ENCODE measurements around the gene ATP9B. TPM values are rescaled to one million over a fixed set of nuclear protein-coding genes. Genes with fewer than 3 reads are reported as not detected.

Gene ATP9B
- total RNA-seq, 1 donor from 2014 or later = 33.2 TPM

DNA sequence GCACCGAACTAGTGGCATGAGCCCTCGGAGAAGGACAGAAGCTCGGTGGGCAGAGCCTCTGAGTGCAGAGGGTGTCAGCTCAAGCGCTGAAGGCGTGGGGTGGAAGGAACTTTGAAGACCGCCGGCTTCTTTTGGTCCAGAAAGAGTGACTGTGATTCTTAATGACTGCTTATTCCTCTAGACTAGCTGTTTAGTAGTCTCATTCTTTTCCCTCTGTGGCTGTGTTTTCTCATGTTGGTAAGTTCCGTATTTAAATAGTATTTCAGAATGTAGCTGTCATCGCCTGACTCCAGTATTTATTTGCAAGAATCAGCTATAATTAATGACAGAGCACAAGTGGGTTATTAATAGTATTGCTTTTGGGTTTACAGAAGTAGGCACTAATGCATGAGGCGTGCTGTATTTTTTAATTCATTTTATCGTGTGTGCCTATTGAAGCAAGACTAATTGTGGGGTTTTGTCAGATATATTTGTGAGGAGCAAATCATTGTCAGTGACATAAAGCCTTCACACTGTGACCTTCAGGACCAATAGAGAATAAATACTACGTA, 245.7 kb downstream of the ATP9B start:
- no peak overlapping the region for H3K9ac ChIP-seq
- Mint-ChIP-seq H3K9me3 (peaks cover 3% of the 10 kb centered on the region), H3K36me3 (peaks cover 19% of the 10 kb centered on the region), H3K27ac (no peak overlapping the region), H3K27me3 (ENCODE audit: insufficient read depth, low read depth) (no peaks in the 10 kb centered on the region), H3K4me3 (no peak overlapping the region), H3K4me1 (peaks cover 15% of the 10 kb centered on the region)
- no peak for TF ChIP-seq CTCF (IDR thresholded peaks at IDR 0.05)
- no peak for TF ChIP-seq EZH2 (IDR thresholded peaks at IDR 0.05)
- TF ChIP-seq EZH2phosphoT487 (IDR thresholded peaks at IDR 0.05) = no peak
- H3K36me3 ChIP-seq = no peaks in the 10 kb centered on the region
- H4K20me1 ChIP-seq (ENCODE audit: low read depth) = no peaks in the 10 kb centered on the region
- H3F3A ChIP-seq (ENCODE audit: low read depth) = no peaks in the 10 kb centered on the region
- H3K4me3 ChIP-seq = no peak overlapping the region
- DNase-seq (ENCODE audit: low spot score) = no peak
- H3K27ac ChIP-seq = no peak overlapping the region
- H3K27me3 ChIP-seq = no peaks in the 10 kb centered on the region
- no peaks in the 10 kb centered on the region for H3K79me2 ChIP-seq (ENCODE audit: low read depth)
- H3K9me3 ChIP-seq (ENCODE audit: low read depth) = no peaks in the 10 kb centered on the region
- H3K4me1 ChIP-seq = peaks cover 5% of the 10 kb centered on the region
- H3K4me2 ChIP-seq = no peak overlapping the region
- H2AFZ ChIP-seq (replicated peaks) = no peak overlapping the region

GRCh38 chr18:79315596-79315995, 246.4 kb downstream of the ATP9B start:
- H3K4me1 Mint-ChIP-seq = peaks cover 14% of the 10 kb centered on the region
- H3K27me3 Mint-ChIP-seq (ENCODE audit: insufficient read depth, low read depth) = no peaks in the 10 kb centered on the region
- no peaks in the 10 kb centered on the region for H3K27me3 ChIP-seq
- H3K79me2 ChIP-seq (ENCODE audit: low read depth) = no peaks in the 10 kb centered on the region
- H3K36me3 Mint-ChIP-seq = peaks cover 19% of the 10 kb centered on the region
- peaks cover 3% of the 10 kb centered on the region for H3K9me3 Mint-ChIP-seq
- TF ChIP-seq EZH2phosphoT487 (IDR thresholded peaks at IDR 0.05) (no peak), EZH2 (IDR thresholded peaks at IDR 0.05) (no peak), CTCF (IDR thresholded peaks at IDR 0.05) (no peak)
- no peaks in the 10 kb centered on the region for H3F3A ChIP-seq (ENCODE audit: low read depth)
- H3K4me2 ChIP-seq = no peak overlapping the region
- no peak overlapping the region for H3K9ac ChIP-seq
- H3K9me3 ChIP-seq (ENCODE audit: low read depth) = no peaks in the 10 kb centered on the region
- no peaks in the 10 kb centered on the region for H4K20me1 ChIP-seq (ENCODE audit: low read depth)
- DNase-seq (ENCODE audit: low spot score) = no peak
- no peak overlapping the region for H3K27ac Mint-ChIP-seq
- no peak overlapping the region for H3K4me3 ChIP-seq
- H3K27ac ChIP-seq = no peak overlapping the region
- peaks cover 8% of the 10 kb centered on the region for H3K4me1 ChIP-seq
- no peak overlapping the region for H3K4me3 Mint-ChIP-seq
- no peaks in the 10 kb centered on the region for H3K36me3 ChIP-seq
- no peak overlapping the region for H2AFZ ChIP-seq (replicated peaks)

- no peak for DNase-seq (ENCODE audit: low spot score)
- H3K4me3 Mint-ChIP-seq = no peak overlapping the region
- no peak overlapping the region for H3K4me3 ChIP-seq
- H3K36me3 Mint-ChIP-seq = peaks cover 12% of the 10 kb centered on the region
- no peak overlapping the region for H3K9ac ChIP-seq
- peaks cover 8% of the 10 kb centered on the region for H3K4me1 ChIP-seq
- no peaks in the 10 kb centered on the region for H3K79me2 ChIP-seq (ENCODE audit: low read depth)
- peaks cover 3% of the 10 kb centered on the region for H3K9me3 Mint-ChIP-seq
- H3K4me2 ChIP-seq = no peak overlapping the region
- TF ChIP-seq EZH2 (IDR thresholded peaks at IDR 0.05) = no peak
- no peak for TF ChIP-seq CTCF (IDR thresholded peaks at IDR 0.05)
- no peak for TF ChIP-seq EZH2phosphoT487 (IDR thresholded peaks at IDR 0.05)
- H3F3A ChIP-seq (ENCODE audit: low read depth) = no peaks in the 10 kb centered on the region
- no peak overlapping the region for H2AFZ ChIP-seq (replicated peaks)
- peaks cover 14% of the 10 kb centered on the region for H3K4me1 Mint-ChIP-seq
- no peaks in the 10 kb centered on the region for H3K27me3 ChIP-seq
- H3K27me3 Mint-ChIP-seq (ENCODE audit: insufficient read depth, low read depth) = no peaks in the 10 kb centered on the region
- no peaks in the 10 kb centered on the region for H3K36me3 ChIP-seq
- no peaks in the 10 kb centered on the region for H4K20me1 ChIP-seq (ENCODE audit: low read depth)
- H3K27ac ChIP-seq = no peak overlapping the region
- H3K9me3 ChIP-seq (ENCODE audit: low read depth) = no peaks in the 10 kb centered on the region
- H3K27ac Mint-ChIP-seq = no peak overlapping the region
These were observed 248.5 kb downstream of the ATP9B start for GRCh38 chr18:79317703-79318102.
